ENCODE measurements around the gene OSBPL1A. TPM values are rescaled to one million over a fixed set of nuclear protein-coding genes. Genes with fewer than 3 reads are reported as not detected.

The OSBPL1A gene
- polyA plus RNA-seq, 1 of the 3 experiments (the other 2 are of a cell fraction): 21.3 TPM

- no peaks in the 10 kb centered on the region for H3K27me3 ChIP-seq (ENCODE audit: insufficient read depth)
- no peaks in the 10 kb centered on the region for H4K20me1 ChIP-seq (ENCODE audit: insufficient read depth)
- no peak overlapping the region for H3K4me2 ChIP-seq
- no peaks in the 10 kb centered on the region for H3K9me3 ChIP-seq
- H3F3A ChIP-seq (replicated peaks; ENCODE audit: insufficient read depth): no peaks in the 10 kb centered on the region
- ChIA-PET POLR2A (no interaction called here), CTCF (interaction anchor here (3.9 kb wide), 1 partner anchor 315 kb away, joined by 46 read pairs; no protein-coding TSS in a partner anchor)
- no peak overlapping the region for H2AFZ ChIP-seq (ENCODE audit: low read depth)
- no peaks in the 10 kb centered on the region for H3K79me2 ChIP-seq (ENCODE audit: insufficient read depth)
- no peak overlapping the region for H3K4me3 ChIP-seq (ENCODE audit: low read depth in 2 of 2, low read length in 1 of 2)
- no peak for TF ChIP-seq RFX5 (IDR thresholded peaks at IDR 0.05; ENCODE audit: low read length)
- no peak for TF ChIP-seq TEAD4 (IDR thresholded peaks at IDR 0.05; ENCODE audit: borderline replicate concordance, insufficient read depth)
- TF ChIP-seq MEF2A (IDR thresholded peaks at IDR 0.05; ENCODE audit: borderline replicate concordance, low read depth): no peak
- no peak for DNase-seq
- 98% methylated on average over 3 of the region's 3 CpGs for WGBS (ENCODE audit: low lambda C conversion rate)
- H3K9ac ChIP-seq: no peak overlapping the region
- no peak overlapping the region for H3K27ac ChIP-seq (ENCODE audit: low read depth in 2 of 2, low read length in 1 of 2)
- H3K9me2 ChIP-seq: no peaks in the 10 kb centered on the region
- peaks cover 0 to 8% of the 10 kb centered on the region in 2 experiments for H3K36me3 ChIP-seq (replicated peaks in 1 of 2; ENCODE audit: control insufficient read depth in 1 of 2, insufficient read depth in 2 of 2, low read length in 1 of 2)
- no peaks in the 10 kb centered on the region for H3K4me1 ChIP-seq (ENCODE audit: control insufficient read depth in 1 of 2, insufficient read depth in 2 of 2, low read depth in 1 of 2, low read length in 1 of 2)
Measured at GRCh38 chr18:24173997-24174396, 223.6 kb downstream of the OSBPL1A start.

- TF ChIP-seq RXRA (IDR thresholded peaks at IDR 0.05; ENCODE audit: borderline replicate concordance, low read depth): no peak
- no peak for TF ChIP-seq FOSL2 (IDR thresholded peaks at IDR 0.05; ENCODE audit: borderline replicate concordance, low read depth)
- TF ChIP-seq USF2 (IDR thresholded peaks at IDR 0.05; ENCODE audit: borderline replicate concordance, low read depth, low read length): no peak
- TF ChIP-seq RCOR1 (IDR thresholded peaks at IDR 0.05; ENCODE audit: low read length): no peak
- no peak for TF ChIP-seq GATA2 (CRISPR knock-in tag; IDR thresholded peaks at IDR 0.05)
- TF ChIP-seq IRF3 (IDR thresholded peaks at IDR 0.05; ENCODE audit: low read depth, low read length): no peak
- TF ChIP-seq NRF1 (IDR thresholded peaks at IDR 0.05; ENCODE audit: low read depth, low read length): no peak
- TF ChIP-seq FOXJ3 (CRISPR knock-in tag; IDR thresholded peaks at IDR 0.05): no peak
- Histone ChIP-seq H2AFZ (ENCODE audit: low read depth) (no peak overlapping the region), H3K4me3 (ENCODE audit: low read depth in 2 of 2, low read length in 1 of 2) (no peak overlapping the region), H3K36me3 (replicated peaks in 1 of 2; ENCODE audit: control insufficient read depth in 1 of 2, insufficient read depth in 2 of 2, low read length in 1 of 2) (peaks cover 13 to 24% of the 10 kb centered on the region in 2 experiments), H3K27me3 (ENCODE audit: insufficient read depth) (no peaks in the 10 kb centered on the region), H3K27ac (ENCODE audit: low read depth in 2 of 2, low read length in 1 of 2) (no peak overlapping the region), H3K79me2 (ENCODE audit: insufficient read depth) (no peaks in the 10 kb centered on the region), H3K4me2 (no peak overlapping the region), H3K9me2 (no peaks in the 10 kb centered on the region), H3K4me1 (ENCODE audit: control insufficient read depth in 1 of 2, insufficient read depth in 2 of 2, low read depth in 1 of 2, low read length in 1 of 2) (no peaks in the 10 kb centered on the region), H3K9me3 (no peaks in the 10 kb centered on the region), H3K9ac (no peak overlapping the region), H3F3A (replicated peaks; ENCODE audit: insufficient read depth) (no peaks in the 10 kb centered on the region), H4K20me1 (ENCODE audit: insufficient read depth) (no peaks in the 10 kb centered on the region)
- DNase-seq: no peak
- ChIA-PET CTCF (no interaction called here), POLR2A (no interaction called here)
- WGBS (ENCODE audit: low lambda C conversion rate): 95% methylated on average over 8 of the region's 8 CpGs
Measured at GRCh38 chr18:24170360-24170759, 227.3 kb downstream of the OSBPL1A start.

Measured in SK-N-SH (cell line).